ENCODE results near the gene PDE9A.

The PDE9A gene

DNA sequence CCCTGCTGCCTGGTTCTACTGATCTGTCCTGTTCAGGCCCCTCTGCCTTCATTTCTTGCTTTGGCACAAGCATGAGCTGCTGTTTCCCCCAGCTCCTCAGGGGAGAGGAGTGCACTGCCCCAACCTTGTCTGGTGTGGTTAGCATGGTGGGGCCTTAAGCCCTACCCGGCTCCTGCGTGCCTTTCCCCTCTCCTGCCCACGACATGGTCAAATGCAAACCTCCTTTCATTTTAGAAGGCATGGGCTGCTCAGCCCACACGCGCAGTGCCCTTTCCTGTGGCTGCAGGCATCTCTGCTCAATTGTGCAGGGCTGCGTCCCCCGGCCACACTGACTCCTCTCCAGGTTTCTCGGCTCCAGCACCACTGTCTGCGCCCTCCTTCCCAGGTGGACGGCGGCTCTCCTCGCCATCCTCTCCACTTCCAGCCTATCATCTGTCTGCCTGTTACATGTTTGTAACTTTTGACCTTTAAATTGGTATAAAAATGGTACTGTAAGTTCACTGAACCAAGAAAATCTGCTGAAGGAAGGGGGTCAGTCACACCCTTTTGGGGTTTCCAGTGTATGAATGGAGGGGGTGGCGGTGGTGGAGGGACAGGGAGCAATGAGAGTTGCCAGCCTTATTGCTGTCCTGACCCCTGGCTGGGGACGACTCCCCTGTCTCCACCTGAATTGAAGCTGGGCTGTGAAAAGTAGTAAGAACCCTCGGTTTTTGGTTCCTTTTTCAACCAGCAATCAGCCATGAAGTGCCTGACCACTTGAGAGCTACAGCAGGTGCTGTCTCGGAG, 5.1 kb downstream of the PDE9A start:
- no peak for DNase-seq (ENCODE audit: low spot score)

DNA sequence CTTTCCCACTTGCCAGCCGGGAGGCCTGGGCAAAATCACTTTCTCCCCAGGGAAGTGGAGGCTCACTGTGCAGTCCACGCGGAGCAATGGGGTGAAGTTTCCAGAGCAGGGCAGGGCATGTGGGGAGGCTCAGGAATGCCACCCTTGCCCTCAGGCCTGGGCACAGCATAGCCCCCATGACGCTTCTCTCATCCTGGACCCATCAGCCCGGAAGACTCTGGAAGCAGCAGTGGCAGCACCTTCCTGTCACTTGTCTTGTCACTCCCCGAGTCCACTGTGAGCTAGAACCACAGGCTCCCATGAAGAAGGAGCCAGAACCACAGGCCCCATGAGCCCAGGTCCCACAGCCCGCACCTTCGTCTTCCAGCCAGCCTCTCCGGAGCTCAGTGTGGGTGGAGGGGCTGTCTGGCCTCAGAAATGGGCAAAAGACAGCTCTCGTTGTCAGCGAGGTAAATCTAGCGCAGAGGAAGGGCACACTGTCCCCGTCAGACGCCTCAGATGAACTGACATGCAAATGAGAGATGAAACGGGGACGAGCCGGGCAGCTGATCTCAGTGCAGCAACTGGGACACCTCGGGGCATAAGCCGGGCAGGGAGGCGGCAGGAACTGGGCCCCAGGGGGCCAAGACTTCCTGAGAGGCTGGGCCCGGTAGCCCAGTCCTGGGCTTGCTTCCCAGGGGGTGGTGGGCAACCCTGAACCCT, 6.1 kb downstream of the PDE9A start:
- no peak for DNase-seq (ENCODE audit: low spot score)

DNA sequence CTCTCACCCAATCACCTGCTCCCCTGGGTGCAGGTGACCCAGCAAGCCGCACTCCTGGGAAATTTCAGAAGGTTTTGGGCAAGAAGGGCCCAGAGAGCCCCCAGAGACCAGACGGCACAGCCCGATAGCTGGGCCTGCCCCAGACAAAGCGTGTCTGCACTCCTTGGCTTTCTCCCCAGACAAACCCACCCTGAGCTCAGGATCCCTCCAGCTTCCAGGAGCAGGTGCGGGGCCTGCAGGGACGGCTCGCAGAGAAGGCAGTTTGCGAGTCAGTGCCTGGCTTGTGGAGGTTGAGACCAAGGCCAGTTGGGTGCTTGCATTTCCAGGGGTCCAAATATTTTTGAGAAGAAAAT, 6.7 kb downstream of the PDE9A start:
- no peak for DNase-seq (ENCODE audit: low spot score)

DNA sequence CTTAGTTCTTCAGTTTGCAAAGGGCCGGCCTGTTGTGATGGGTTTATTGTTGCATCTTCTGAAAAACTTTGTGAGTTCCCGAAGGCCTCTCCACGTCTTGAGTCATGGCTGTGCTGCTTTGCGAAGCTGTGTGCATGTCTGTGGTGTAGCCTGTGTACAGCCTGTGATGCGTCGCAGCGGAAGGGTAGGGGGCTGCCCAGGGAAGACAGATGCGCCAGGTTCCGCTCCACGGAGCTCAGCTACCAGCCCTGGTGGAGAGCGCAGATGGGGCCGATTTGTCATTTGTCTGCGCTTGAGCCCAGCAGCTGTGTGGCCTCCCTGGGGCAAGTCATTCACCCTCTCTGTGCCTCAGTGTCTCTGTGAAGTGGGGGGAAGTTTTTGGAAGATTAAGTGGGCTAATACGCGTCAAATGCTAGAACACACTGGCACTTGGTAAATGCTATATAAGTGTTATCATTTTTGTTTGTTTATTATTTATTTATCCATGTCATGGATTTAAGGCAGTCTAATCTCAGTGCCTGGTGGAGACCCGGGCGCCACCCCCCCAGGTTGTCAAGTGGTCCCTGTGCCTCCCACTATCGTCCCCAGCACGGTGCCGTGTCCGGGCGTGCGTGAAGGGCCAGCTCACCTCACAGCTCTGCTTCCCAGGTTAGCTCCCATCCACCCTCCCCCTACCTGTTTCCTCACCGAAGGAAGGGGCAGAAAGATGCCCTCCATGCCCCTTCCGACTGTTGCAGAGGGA, 8.4 kb downstream of the PDE9A start:
- no peak for DNase-seq (ENCODE audit: low spot score)

DNA sequence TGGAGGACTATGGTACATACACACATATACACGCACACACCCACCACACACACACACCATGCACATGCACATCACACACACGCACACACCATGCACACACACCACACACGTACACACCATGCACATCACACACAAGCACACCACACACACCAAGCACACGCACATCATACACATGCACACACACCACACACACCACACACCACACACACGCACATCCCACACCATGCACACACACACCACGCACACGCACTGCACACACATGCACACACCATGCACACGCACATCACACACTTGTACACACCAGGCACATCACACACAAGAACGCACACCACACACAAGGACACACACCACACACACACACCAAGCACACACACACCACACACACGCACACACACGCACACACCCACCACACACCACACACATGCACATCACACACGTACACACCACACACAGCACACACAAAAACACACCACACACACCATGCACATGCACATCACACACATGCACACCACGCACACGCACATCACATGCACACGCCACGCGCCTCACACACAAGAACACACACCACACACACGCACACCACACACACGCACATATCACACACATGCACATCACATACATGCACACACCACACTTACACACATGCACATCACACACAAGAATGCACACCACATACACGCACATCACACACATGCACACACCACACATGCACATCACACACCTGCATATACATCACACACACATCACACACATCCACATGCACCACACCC, 9.2 kb downstream of the PDE9A start:
- DNase-seq (ENCODE audit: low spot score), result no peak

DNA sequence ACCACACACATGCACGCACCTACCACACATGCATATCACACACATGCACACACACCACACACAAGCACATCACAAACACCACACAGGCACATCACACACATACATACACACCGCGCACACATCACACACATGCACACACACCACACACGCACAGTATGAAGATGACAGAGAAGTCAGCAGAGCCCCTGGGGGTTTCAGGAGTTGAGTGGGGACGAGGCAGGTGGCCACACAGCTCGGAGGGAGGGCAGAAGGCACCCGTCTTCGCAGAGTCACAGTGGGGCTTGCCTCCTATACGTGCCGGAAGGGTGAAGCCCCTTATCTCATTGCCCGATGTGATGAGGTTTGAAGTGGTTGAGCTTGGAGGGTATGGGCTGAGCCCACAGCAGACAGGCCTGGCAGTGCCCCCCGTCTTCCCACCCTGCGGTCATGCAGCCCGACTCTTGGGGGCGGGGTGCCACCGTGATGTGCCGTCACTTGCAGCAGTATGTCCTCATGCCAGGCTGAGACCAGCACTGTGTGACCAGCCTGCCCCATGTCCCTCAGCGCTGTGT, 9.9 kb downstream of the PDE9A start:
- no peak for DNase-seq (ENCODE audit: low spot score)

DNA sequence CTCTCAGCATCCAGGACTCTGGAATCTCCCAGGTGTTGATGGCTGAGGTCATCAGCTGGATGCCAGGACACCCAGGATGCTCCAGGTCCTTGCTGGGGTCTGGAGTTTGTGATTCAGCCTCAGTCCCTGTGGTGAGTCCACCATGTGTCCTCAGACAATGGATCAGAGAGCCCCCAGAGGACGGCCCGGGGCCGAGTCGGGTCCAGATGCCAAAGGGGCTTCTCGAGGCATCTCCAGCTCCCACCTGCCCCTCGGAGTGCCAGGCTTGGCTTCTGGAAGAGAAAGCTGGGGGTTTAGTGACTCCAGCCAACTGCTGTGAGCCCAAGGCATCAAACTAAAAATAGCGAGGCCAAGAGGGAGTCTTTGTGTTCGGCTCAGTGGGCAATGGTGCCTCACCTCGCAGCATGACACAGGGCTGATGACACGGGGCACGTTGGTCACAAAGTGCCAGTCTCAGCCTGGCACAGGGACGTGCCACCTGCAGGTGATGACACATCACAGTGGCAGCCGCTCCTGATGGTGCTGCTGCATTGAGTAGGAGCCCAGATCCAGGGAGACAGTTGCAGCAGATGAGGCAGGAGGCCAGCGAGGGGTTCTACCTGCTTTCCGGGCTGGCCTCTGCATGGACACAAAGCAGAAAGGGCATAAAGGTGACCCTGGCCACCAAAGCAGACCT, 10.6 kb downstream of the PDE9A start:
- no peak for DNase-seq (ENCODE audit: low spot score)

DNA sequence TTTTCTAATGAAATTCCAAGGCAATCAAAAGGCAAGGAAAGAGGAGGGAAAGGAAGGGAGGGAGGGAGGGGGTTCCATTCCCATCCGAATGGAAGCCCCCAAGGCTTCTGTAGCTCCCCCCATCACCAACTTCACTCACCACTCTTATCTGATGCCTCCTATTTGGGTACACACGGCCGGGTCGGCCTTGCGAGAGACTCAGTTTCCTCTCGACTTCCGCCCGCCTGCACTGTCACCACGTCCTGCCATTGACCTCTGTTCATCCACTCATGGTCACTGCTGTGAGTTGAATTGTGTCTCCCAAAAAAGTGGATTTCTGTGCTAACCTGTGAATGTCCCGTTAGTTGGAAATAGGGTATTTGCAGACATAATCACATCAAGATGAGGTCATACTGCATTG, 11.2 kb downstream of the PDE9A start:
- no peak for DNase-seq (ENCODE audit: low spot score)

DNA sequence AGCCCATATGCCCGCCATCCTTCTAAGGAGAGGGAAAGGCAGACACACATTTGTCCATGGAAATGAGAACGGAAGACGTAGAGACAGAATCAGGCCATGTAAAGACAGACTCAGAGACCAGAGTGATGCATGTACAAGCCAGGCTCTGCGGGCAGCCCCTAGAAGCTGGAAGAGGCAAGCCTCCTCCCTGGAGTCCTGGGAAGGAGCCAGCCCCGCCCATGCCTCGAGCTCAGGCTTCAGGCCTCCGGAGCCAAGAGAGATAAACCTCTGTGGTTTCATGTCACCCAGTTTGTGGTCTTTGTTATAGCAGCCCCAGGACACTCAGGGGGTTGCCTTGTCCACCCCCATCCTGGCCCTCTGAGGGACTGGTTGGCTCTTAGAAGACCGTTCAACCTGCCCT, 11.6 kb downstream of the PDE9A start:
- DNase-seq (ENCODE audit: low spot score), result no peak

DNA sequence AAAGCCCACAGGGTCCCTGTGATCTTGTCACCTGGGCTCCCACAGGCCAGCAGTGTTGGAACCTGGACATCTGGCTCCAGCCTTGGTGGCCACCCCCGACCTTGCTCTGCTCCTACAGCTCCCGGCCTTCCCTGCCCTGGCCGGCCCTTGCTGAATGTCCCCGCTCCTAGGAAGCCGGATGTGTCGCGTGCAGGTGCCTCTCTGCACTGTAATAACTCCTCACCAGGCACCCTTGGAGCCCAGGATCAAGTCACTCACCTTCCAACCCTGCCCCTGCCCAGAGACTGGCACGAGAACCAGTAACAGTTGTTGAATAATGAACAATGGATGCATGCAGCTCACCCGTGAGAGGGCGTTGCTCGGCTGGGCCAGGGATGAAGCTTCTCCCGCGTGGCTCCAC, 12.1 kb downstream of the PDE9A start:
- no peak for DNase-seq (ENCODE audit: low spot score)

DNA sequence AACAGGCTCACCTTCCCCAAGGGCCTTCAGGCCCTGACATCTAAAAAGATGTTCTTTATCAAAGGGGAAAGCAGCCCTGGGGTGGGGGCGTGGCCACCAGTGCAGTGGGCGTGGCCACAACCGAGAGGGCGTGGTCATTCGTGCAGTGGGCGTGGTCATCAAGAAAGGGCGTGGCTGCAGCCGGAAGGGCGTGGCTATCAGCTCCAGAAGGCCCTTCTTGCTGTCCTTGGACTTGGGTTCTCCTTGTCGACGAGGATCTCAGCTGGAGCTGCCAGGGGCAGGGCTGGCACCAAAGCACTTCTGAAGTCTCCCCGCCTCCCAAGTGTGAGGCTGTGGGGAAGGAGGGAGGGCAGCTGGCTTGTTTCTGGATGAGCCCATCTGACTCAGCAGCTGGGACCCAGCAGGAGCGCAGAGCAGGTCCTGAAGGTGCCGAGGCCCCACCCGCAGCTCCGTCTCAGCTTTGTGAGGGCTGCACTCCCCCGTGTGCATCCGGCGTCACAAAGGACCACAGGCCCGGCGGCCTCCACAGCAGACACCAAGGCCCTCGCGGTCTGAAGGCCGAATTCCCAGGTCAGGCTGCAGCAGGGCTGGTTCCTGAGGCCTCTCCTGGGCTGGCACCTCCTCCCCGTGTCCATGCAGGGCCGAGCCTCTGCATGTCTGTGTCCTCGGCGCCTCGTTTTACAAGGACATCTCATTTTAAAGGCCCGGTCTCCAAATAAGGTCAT, 12.8 kb downstream of the PDE9A start:
- no peak for DNase-seq (ENCODE audit: low spot score)

DNA sequence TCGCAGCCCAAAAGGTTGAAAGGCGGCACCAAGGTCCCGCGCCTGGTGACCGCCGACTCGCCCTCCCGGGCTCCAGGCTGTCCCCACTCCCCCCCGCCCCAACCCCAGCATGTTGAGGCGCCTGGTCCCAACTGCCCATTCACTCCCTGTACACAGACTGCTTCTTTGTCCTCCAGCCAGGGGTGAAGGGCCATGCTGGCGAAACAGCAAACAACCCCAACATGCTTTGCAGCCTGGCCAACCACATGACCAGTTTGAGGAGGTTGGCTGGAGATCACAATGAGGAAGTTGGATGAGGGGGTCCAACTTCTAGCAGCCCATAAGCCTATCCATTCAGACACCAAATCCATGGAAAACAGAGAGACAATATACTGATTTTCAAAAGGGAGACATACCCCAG, 13.5 kb downstream of the PDE9A start:
- DNase-seq (ENCODE audit: low spot score), result no peak

DNA sequence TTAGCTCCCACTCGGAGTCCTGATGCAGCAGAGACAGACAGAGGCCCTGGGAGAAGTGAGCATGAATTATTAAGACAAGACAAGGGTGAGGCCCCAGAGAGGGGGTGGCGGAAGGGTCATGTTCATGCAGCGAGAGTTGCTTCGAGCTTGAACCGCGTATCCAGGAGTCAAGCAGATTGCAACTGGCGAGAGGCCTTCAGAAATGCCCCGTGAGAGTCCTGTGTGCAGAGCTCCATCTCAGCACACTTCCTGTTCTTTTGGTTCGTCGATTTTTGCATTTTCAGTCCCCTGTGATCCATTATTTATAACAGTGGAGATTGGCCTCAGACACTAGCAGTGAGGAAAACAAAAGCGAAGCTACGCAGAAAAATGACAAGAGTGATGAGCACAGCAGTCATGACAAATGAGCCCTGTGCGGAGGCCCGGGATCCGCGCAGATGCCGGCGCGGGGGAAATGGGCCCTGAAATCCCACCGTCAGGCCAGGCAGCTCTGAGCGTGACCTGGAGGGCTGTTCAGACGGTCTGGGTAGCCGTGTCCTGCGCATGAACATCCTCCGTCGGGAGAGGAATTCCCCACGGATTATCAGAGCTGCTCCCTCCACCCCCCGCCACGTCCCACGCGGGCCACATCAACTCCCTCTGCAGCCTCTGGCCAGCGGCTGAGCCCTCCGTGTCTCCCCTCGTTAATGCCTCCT, 15.0 kb downstream of the PDE9A start:
- no peak for DNase-seq (ENCODE audit: low spot score)

DNA sequence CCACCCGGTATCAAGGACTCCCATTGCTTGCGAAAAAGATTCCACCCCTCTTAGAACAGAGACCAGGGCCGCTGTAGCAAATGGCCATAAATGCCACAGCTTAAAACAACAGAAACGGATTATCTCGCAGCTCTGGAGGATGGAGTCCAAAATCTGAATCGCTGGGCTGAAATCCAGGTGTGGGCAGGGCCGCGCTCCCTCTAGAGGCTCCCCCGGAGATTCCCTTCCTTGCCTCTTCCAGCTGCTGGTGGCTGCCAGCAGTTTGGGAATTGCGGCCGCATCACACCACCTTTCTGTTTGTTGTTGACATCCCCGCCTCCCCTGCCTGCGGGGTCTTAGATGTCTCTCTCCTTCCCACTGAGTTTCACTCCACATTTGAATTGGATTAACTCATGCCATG, 15.6 kb downstream of the PDE9A start:
- DNase-seq (ENCODE audit: low spot score), result no peak

DNA sequence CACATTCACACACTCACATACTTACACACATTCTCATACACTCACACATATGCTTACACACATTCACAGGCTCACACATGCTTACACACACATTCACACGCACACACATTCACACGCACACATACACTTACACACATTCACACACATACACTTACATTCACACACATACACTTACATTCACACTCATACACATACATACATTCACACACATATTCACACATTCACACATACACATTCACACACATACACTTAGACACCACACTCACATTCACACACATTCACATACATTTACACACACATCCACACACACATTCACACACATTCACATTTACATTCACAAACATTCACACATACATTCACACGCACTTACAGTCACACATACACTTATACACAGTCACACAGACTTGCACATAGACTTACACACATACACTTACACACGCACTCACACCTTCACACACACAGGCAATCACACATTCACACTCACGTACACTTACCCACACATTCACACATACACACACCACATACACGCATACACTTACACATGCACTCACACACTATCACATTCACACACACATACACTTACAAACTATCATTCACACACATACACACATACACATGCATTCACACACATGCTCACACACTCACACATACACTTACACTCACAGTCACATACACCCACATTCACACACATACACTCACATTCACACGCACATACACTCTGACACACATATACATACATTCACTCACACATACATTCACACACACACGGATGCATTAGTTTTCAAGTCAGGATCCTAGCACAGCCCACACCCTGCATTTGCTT, 16.8 kb downstream of the PDE9A start:
- no peak for DNase-seq (ENCODE audit: low spot score)

DNA sequence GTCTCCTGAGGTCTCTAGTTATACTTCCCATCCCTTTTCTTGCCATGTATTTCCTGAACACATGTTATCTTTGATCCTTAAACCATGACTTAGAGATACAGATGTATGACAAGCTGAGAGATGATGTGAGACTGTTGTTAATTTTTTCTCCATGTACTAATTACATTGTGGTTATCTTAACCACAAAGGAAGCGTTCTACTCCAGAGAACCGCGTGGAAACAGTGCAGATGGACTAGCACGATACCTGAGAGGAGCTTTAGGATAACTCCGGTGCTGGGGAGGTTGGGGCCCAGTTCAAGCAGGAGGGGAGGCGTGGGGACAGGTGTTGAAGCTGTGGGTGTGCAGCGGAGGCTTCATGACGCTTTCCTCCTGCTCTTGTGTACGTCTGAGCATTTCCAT, 17.5 kb downstream of the PDE9A start:
- DNase-seq (ENCODE audit: low spot score), result no peak

DNA sequence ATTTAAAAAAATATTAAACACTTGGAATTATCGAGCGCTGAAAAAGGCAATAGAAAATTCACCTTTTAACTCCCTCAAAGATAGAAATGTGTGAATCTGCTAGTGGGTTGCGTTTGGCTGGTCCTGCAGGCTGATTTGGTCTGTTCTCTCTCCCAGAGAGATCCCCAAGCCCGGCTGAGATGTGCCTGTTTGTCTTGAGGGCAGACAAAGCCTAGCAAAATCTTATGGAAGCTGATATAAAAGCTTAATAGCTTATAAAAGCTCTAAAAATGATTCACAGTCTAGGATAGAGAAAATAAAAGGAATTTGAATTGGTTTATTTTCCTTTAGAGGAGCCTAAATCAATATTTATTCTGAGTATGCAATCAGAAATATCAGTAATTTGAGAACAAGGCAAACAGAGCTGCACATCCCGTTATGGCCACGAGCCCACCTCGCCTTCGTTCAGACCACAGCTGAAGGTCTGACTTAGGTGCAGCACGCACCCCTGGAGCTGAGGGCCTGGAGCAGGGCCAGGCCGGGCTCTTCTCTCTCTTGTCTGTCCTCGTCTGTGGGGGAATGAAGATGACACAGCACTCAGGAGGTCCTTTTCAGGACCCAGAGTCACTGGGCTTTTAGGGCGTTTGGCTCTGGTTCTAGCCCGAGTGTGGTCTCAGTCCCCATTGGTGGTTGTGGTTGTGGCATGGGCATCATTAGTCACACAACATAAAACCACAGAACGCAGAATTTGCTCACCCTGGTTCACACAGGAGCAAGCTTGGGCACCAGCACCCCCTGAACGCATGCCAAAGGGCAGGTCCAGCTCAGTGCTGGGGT, 18.6 kb downstream of the PDE9A start:
- DNase-seq (ENCODE audit: low spot score), result no peak

DNA sequence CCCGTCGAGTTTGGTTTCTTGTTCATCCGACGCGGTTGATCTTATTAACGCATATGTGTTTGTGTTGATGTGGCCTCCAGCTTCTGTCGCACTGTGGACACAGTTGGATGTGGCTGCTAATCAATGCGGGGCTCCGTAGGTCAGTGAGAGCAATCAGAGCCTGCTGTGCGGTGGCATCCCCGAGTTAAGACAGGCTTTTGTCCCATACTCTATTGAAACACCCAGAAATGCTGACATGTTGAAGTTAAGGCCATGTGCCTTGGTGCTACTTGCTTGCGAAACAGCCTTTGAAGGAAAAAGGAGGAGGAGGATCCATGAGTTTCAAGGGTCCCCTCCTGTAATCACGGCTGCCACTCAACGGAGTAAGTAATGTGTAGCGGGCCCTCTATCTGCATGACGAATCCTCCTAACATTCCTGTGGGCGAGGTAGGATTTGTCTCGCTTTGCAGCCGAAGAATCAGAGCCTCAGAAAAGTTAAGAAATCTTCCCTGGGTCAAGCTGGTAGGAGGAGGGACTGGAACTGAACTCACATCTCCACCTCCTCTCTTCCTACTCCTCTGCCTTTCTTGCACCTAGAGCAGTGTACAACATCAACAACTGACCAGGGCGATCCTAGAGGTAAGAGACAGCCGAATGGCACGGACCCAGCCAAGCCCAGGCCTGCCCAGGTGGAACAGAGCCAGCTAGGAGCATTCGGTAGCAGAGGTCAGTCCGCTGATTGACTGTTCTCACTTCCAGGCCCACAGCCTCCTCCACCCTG, 19.5 kb downstream of the PDE9A start:
- no peak for DNase-seq (ENCODE audit: low spot score)

Data from RKO (cell line).